GM19240 (cell line): Measurements from ENCODE around the gene DTWD2.

Experiments used
- DNase-seq: peaks from one replicate; pipeline ENCODE4 v3.0.0; 2011; ENCODE audit warnings: low spot score; ENCODE audit not compliant: insufficient read length

Gene DTWD2

DNA sequence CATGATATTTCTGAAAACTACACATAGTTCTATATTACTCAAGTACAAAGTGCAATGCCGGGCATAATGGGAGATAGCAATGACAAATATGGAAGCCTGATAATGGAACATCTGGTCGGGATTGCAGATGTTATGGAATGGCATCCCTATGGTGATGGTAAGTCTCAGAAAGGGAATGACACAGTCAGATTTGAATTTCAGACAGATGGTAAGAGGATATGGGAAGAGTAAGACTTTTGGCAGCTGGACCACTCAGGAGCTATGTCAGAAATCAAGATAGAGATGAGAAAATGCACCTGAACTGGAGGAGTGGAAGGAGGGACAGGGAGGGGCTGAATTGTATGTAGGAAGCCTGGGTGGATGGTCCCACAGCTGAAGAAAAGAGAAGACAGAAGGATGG is 200.0 kb downstream of the DTWD2 start:
- no peak for DNase-seq
